ENCODE data around the gene STPG3. TPM values are rescaled to one million over a fixed set of nuclear protein-coding genes. Genes with fewer than 3 reads are reported as not detected.

The STPG3 gene
- total and polyA plus RNA-seq, 9 of the 15 experiments (the other 6 are each of a cell fraction or from before 2014, with no cell fraction given): not detected

- DNase-seq (ENCODE audit: extremely low read depth in 1 of 4, low spot score in 3 of 4): peak; percentile 70 to 85 (median 76)
- peak overlapping the region; percentile 81 to 98 for H3K9ac ChIP-seq (ENCODE audit: insufficient read depth in 1 of 2, low read depth in 2 of 2, low read length in 2 of 2)
- ChIA-PET POLR2A (interaction anchor here (0.5 to 2.0 kb wide), 15 partner anchors 14 to 273 kb away, joined by 3 to 8 read pairs (median 4); partner anchors contain the start of genes ANAPC2 and SSNA1), CTCF (ENCODE audit: low intra/inter-chr PET ratio) (interaction anchor here (0.7 kb wide), 1 partner anchor 20 kb away, joined by 3 read pairs; no protein-coding TSS in a partner anchor)
- no TSS peak for BruUV-seq (replicated peaks)
- peak; percentile 75 for ATAC-seq
- H3K36me3 ChIP-seq (ENCODE audit: control insufficient read depth, insufficient read depth, low read length): peaks cover 8% of the 10 kb centered on the region; the same call in 1 of the 3 replicates
- WGBS (ENCODE audit: insufficient coverage, low coverage, missing lambda C conversion rate): 1% methylated on average over 61 of the region's 115 CpGs
- H3K9me1 ChIP-seq (ENCODE audit: control insufficient read depth, insufficient read depth, low read length): peaks cover 7% of the 10 kb centered on the region
- H3K79me2 ChIP-seq (ENCODE audit: control insufficient read depth, insufficient read depth, low read length): peaks cover 28% of the 10 kb centered on the region
- in situ Hi-C loops (cut with MboI) (no loop called here), intact Hi-C loops (cut with micrococcal nuclease) (loop anchor here (5.0 to 10.0 kb wide), 4 partner anchors 59 to 231 kb away; partner anchors contain the start of genes EXD3, NOXA1 and TUBB4B)
- H3K4me1 ChIP-seq (replicated peaks in 1 of 2; ENCODE audit: control insufficient read depth in 2 of 2, insufficient read depth in 2 of 2, low read length in 2 of 2): peaks cover 35 to 84% of the 10 kb centered on the region in 2 experiments
- peaks cover 13% of the 10 kb centered on the region for H4K20me1 ChIP-seq (replicated peaks; ENCODE audit: control insufficient read depth, insufficient read depth, low read length)
- H3K4me3 ChIP-seq: peak overlapping the region; percentile 90
- H3K27me3 ChIP-seq (ENCODE audit: control insufficient read depth in 2 of 2, insufficient read depth in 2 of 2, low read length in 2 of 2): no peaks in the 10 kb centered on the region
- peak overlapping the region; percentile 79 for H2AFZ ChIP-seq (ENCODE audit: low read depth, low read length)
- H3K9me3 ChIP-seq (replicated peaks; ENCODE audit: control insufficient read depth, insufficient read depth, low read depth, low read length): no peaks in the 10 kb centered on the region
- peak; percentile 62 for FAIRE-seq
- peak overlapping the region; percentile 88 for H3K27ac ChIP-seq (ENCODE audit: extremely low read depth, low read depth, low read length)
- H3K4me2 ChIP-seq (ENCODE audit: insufficient read depth, low read length): peak overlapping the region; percentile 98
- TF ChIP-seq PHF20 (IDR thresholded peaks at IDR 0.05; ENCODE audit: partially characterized antibody) (peak; percentile 38), MAZ (CRISPR knock-in tag; conservative IDR thresholded peaks at IDR 0.05 in 1 of 2, IDR thresholded peaks at IDR 0.05 in 1 of 2) (peak; percentile 63 to 83), DMBX1 (CRISPR knock-in tag; IDR thresholded peaks at IDR 0.05; ENCODE audit: borderline replicate concordance) (0 out of 2 replicates have a peak, but pooled peaks have one; percentile 45), SOX6 (IDR thresholded peaks at IDR 0.05) (peak; percentile 68; the same call in 1 of the 2 replicates), MEF2A (IDR thresholded peaks at IDR 0.05; ENCODE audit: control insufficient read depth, low read depth, low read length) (no peak), MGA (IDR thresholded peaks at IDR 0.05) (peak; percentile 97), SMAD4 (CRISPR knock-in tag; conservative IDR thresholded peaks at IDR 0.05) (peak; percentile 94), HDAC8 (tag; IDR thresholded peaks at IDR 0.05) (no peak), ESRRA (IDR thresholded peaks at IDR 0.05; ENCODE audit: borderline replicate concordance, low read depth) (peak; percentile 13; the same call in 1 of the 2 replicates)
Measured at GRCh38 chr9:137301081-137301947, 50.2 kb downstream of the STPG3 start.
